Measurements from ENCODE around the gene POM121.
"Not testable (repeated sequence)": the region's sequence is repeated elsewhere in the genome, so short reads cannot be mapped to it uniquely, and the experiment has no call there.

POM121 gene

GRCh38 chr7:72914756-72915525 is 10.0 kb upstream of the POM121 start:
- TF ChIP-seq SCRT1 (tag by site-specific recombination; IDR thresholded peaks at IDR 0.05; ENCODE audit: borderline replicate concordance) (peak; percentile 94), ZNF654 (tag by site-specific recombination; IDR thresholded peaks at IDR 0.05; ENCODE audit: low read depth) (peak; percentile 78), SCRT2 (tag by site-specific recombination; IDR thresholded peaks at IDR 0.05) (peak; percentile 96)
- H3K9me3 ChIP-seq (ENCODE audit: control insufficient read depth, insufficient read depth, low read depth, low read length); H3K4me3 ChIP-seq (ENCODE audit: low read depth, low read length); POLR2A ChIA-PET; H3K27ac ChIP-seq (ENCODE audit: extremely low read depth, low read depth, low read length); H3K4me1 ChIP-seq (ENCODE audit: control insufficient read depth, insufficient read depth, low read length): not testable (repeated sequence)
- H3K36me3 ChIP-seq (ENCODE audit: control insufficient read depth in 2 of 2, insufficient read depth in 1 of 2, low read length in 2 of 2), result peaks cover 7 to 26% of the 10 kb centered on the region in 2 experiments; a peak in 2 of 3 replicates
- CTCF ChIA-PET, result interaction anchor here (0.8 to 1.9 kb wide), 8 partner anchors 9 to 106 kb away, joined by 3 to 10 read pairs (median 4); partner anchors contain the start of gene TYW1B

- peaks cover 10 to 14% of the 10 kb centered on the region in 2 experiments; a peak in 2 of 3 replicates for H3K36me3 ChIP-seq (ENCODE audit: control insufficient read depth in 2 of 2, insufficient read depth in 1 of 2, low read length in 2 of 2)
- H3K4me1 ChIP-seq (ENCODE audit: control insufficient read depth, insufficient read depth, low read length), result peaks cover 5% of the 10 kb centered on the region
- no peaks in the 10 kb centered on the region for H3K9me3 ChIP-seq (ENCODE audit: control insufficient read depth, insufficient read depth, low read depth, low read length)
- ChIA-PET CTCF (interaction anchor here (0.6 kb wide), 1 partner anchor 514 kb away, joined by 3 read pairs; no protein-coding TSS in a partner anchor), POLR2A (interaction anchor here (1.2 kb wide), 1 partner anchor 90 kb away, joined by 3 read pairs; no protein-coding TSS in a partner anchor)
- H3K27ac ChIP-seq (ENCODE audit: extremely low read depth, low read depth, low read length), result no peak overlapping the region
- no peak overlapping the region for H3K4me3 ChIP-seq (ENCODE audit: low read depth, low read length)
- no peak for TF ChIP-seq KLF16 (tag by site-specific recombination; IDR thresholded peaks at IDR 0.05)
- no peak for TF ChIP-seq PRDM2 (tag by site-specific recombination; IDR thresholded peaks at IDR 0.05; ENCODE audit: borderline replicate concordance)
- TF ChIP-seq ZXDB (tag by site-specific recombination; IDR thresholded peaks at IDR 0.05), result no peak
- no peak for TF ChIP-seq ZNF391 (tag by site-specific recombination; IDR thresholded peaks at IDR 0.05; ENCODE audit: borderline replicate concordance, low read depth)
- TF ChIP-seq ZNF580 (tag by site-specific recombination; IDR thresholded peaks at IDR 0.05), result no peak
- TF ChIP-seq ZNF660 (tag by site-specific recombination; IDR thresholded peaks at IDR 0.05), result no peak
- TF ChIP-seq ZNF501 (tag by site-specific recombination; IDR thresholded peaks at IDR 0.05), result no peak
- no peak for TF ChIP-seq GLIS2 (tag by site-specific recombination; IDR thresholded peaks at IDR 0.05)
- no peak for TF ChIP-seq ZNF600 (tag by site-specific recombination; IDR thresholded peaks at IDR 0.05)
- TF ChIP-seq SP3 (tag by site-specific recombination; IDR thresholded peaks at IDR 0.05), result no peak
- TF ChIP-seq ZNF19 (tag by site-specific recombination; IDR thresholded peaks at IDR 0.05; ENCODE audit: low read depth), result no peak
These were observed 5.6 kb upstream of the POM121 start for GRCh38 chr7:72919256-72919775.

- POLR2A ChIA-PET, result no interaction called here
- peaks cover 6% of the 10 kb centered on the region for H3K4me1 ChIP-seq (ENCODE audit: control insufficient read depth, insufficient read depth, low read length)
- TF ChIP-seq ZNF639 (tag by site-specific recombination; IDR thresholded peaks at IDR 0.05) (no peak), ZBTB17 (tag by site-specific recombination; IDR thresholded peaks at IDR 0.05) (peak; percentile 99), ZNF610 (tag by site-specific recombination; IDR thresholded peaks at IDR 0.05; ENCODE audit: borderline replicate concordance) (no peak), KLF9 (tag by site-specific recombination; IDR thresholded peaks at IDR 0.05; ENCODE audit: low read depth) (no peak), ZNF214 (tag by site-specific recombination; IDR thresholded peaks at IDR 0.05; ENCODE audit: borderline replicate concordance) (no peak), KLF17 (tag by site-specific recombination; IDR thresholded peaks at IDR 0.05) (peak; percentile 12; the same call in 1 of the 2 replicates)
- H3K27ac ChIP-seq (ENCODE audit: extremely low read depth, low read depth, low read length), result peak overlapping the region; percentile 51
- peaks cover 33 to 35% of the 10 kb centered on the region in 2 experiments for H3K36me3 ChIP-seq (ENCODE audit: control insufficient read depth in 2 of 2, insufficient read depth in 1 of 2, low read length in 2 of 2)
- peak overlapping the region; percentile 82 for H3K4me3 ChIP-seq (ENCODE audit: low read depth, low read length)
- CTCF ChIA-PET, result no interaction called here
- H3K9me3 ChIP-seq (ENCODE audit: control insufficient read depth, insufficient read depth, low read depth, low read length), result no peaks in the 10 kb centered on the region
These were observed 536 bp upstream of the POM121 start for GRCh38 chr7:72924386-72924732.

All from HEK293 (cell line).